H9 (cell line): Measurements from ENCODE around the gene RIPK1. TPM values are rescaled to one million over a fixed set of nuclear protein-coding genes. Genes with fewer than 3 reads are reported as not detected.

Source experiments
- DNase-seq: peaks from one replicate; pipeline ENCODE4 v3.0.0-alpha.2; 2017
- H2AFZ ChIP-seq: one replicate; pipeline ENCODE4 v1.6.1; 2013; ENCODE audit warnings: mild to moderate bottlenecking, low read length, control low read depth, moderate library complexity
- H2AK5ac ChIP-seq: 2 replicates; pipeline ENCODE4 v1.6.1; 2013; ENCODE audit warnings: low read length, control low read depth, mixed read lengths; ENCODE audit not compliant: insufficient read length
- H2BK120ac ChIP-seq: one replicate; pipeline ENCODE4 v1.6.1; 2013; ENCODE audit warnings: low read depth, mild to moderate bottlenecking, low read length, control low read depth, inconsistent platforms; ENCODE audit not compliant: poor library complexity, severe bottlenecking
- H2BK12ac ChIP-seq: 2 replicates; pipeline ENCODE4 v1.6.1; 2013; ENCODE audit warnings: low read length, control low read depth, mixed read lengths, low read depth; ENCODE audit not compliant: insufficient read length
- H2BK15ac ChIP-seq: 2 replicates; pipeline ENCODE4 v1.6.1; 2013; ENCODE audit warnings: low read depth, low read length, control low read depth
- H2BK20ac ChIP-seq: one replicate; pipeline ENCODE4 v1.6.1; 2013; ENCODE audit warnings: low read depth, mild to moderate bottlenecking, low read length, control low read depth, inconsistent platforms; ENCODE audit not compliant: poor library complexity, severe bottlenecking
- H2BK5ac ChIP-seq: 2 replicates; pipeline ENCODE4 v1.6.1; 2013; ENCODE audit warnings: low read length, control low read depth, mixed read lengths; ENCODE audit not compliant: insufficient read length
- H3K14ac ChIP-seq: 2 replicates; pipeline ENCODE4 v1.6.1; 2013; ENCODE audit warnings: low read length, control low read depth; ENCODE audit not compliant: insufficient read depth
- H3K18ac ChIP-seq: 2 replicates; pipeline ENCODE4 v1.6.1; 2013; ENCODE audit warnings: low read depth, mild to moderate bottlenecking, mixed read lengths, low read length, control low read depth; ENCODE audit not compliant: insufficient read length
- H3K23ac ChIP-seq: 2 replicates; pipeline ENCODE4 v1.6.1; 2013; ENCODE audit warnings: low read length, control low read depth, mixed read lengths, low read depth; ENCODE audit not compliant: insufficient read length
- H3K23me2 ChIP-seq: 2 replicates; pipeline ENCODE4 v1.6.1; 2013; ENCODE audit warnings: low read depth, mild to moderate bottlenecking, mixed read lengths, low read length, control low read depth; ENCODE audit not compliant: insufficient read length, poor library complexity, severe bottlenecking
- H3K27ac ChIP-seq: 2 replicates; pipeline ENCODE4 v1.5.1; 2013; ENCODE audit warnings: low read length, control low read depth, mixed read lengths, low read depth; ENCODE audit not compliant: insufficient read length
- H3K27me3 ChIP-seq: 2 replicates; pipeline ENCODE4 v1.6.1; 2013; ENCODE audit warnings: low read length, control low read depth, inconsistent platforms; ENCODE audit not compliant: insufficient read depth
- H3K4ac ChIP-seq: 2 replicates; pipeline ENCODE4 v1.6.1; 2013; ENCODE audit warnings: low read depth, mild to moderate bottlenecking, control low read depth, inconsistent platforms, low read length, moderate library complexity
- H3K4me1 ChIP-seq: 2 replicates; pipeline ENCODE4 v1.6.1; 2013; ENCODE audit warnings: low read length, control low read depth, inconsistent platforms; ENCODE audit not compliant: insufficient read depth
- H3K4me2 ChIP-seq: 2 replicates; pipeline ENCODE4 v1.6.1; 2013; ENCODE audit warnings: low read length, control low read depth, mixed read lengths; ENCODE audit not compliant: insufficient read length, insufficient read depth
- H3K56ac ChIP-seq: 2 replicates; pipeline ENCODE4 v1.6.1; 2013; ENCODE audit warnings: low read depth, mild to moderate bottlenecking, mixed read lengths, low read length, control low read depth; ENCODE audit not compliant: insufficient read length
- H3K79me1 ChIP-seq: 2 replicates; pipeline ENCODE4 v1.6.1; 2013; ENCODE audit warnings: low read depth, mild to moderate bottlenecking, moderate library complexity, low read length, control low read depth, inconsistent platforms; ENCODE audit not compliant: insufficient read depth, poor library complexity, severe bottlenecking
- H3K79me2 ChIP-seq: 2 replicates; pipeline ENCODE4 v1.6.1; 2013; ENCODE audit warnings: low read length, control low read depth, inconsistent platforms; ENCODE audit not compliant: insufficient read depth
- H3K9ac ChIP-seq: 2 replicates; pipeline ENCODE4 v1.6.1; 2013; ENCODE audit warnings: low read length, control low read depth, mixed read lengths; ENCODE audit not compliant: insufficient read length; ENCODE audit errors: extremely low read depth
- H3K9me3 ChIP-seq: one replicate; pipeline ENCODE4 v1.6.1; 2013; ENCODE audit warnings: low read depth, low read length, inconsistent platforms; ENCODE audit not compliant: control insufficient read depth
- H3T11ph ChIP-seq: one replicate; pipeline ENCODE4 v1.6.1; 2013; ENCODE audit warnings: mild to moderate bottlenecking, low read length, control low read depth, inconsistent platforms
- H4K20me1 ChIP-seq: one replicate; pipeline ENCODE4 v1.6.1; 2013; ENCODE audit not compliant: control insufficient read depth, insufficient read length, insufficient read depth
- H4K5ac ChIP-seq: 2 replicates; pipeline ENCODE4 v1.6.1; 2013; ENCODE audit warnings: low read depth, mild to moderate bottlenecking, mixed read lengths, low read length, control low read depth; ENCODE audit not compliant: insufficient read length
- H4K8ac ChIP-seq: replicated peaks from 2 replicates; pipeline ENCODE4 v1.6.1; 2013; ENCODE audit warnings: low read length, control low read depth, mixed read lengths, low read depth; ENCODE audit not compliant: insufficient read length
- H4K91ac ChIP-seq: 2 replicates; pipeline ENCODE4 v1.6.1; 2013; ENCODE audit warnings: low read depth, mild to moderate bottlenecking, moderate library complexity, mixed read lengths, low read length, control low read depth; ENCODE audit not compliant: insufficient read length
- H3K27ac Mint-ChIP-seq, 3 experiments: 2 replicates in 2 of 3; 3 replicates in 1 of 3; pipeline ENCODE4 v1.8.0; 2020 to 2021; ENCODE audit warnings: mixed read lengths in 3 of 3, mild to moderate bottlenecking in 1 of 3, moderate library complexity in 1 of 3
- H3K27me3 Mint-ChIP-seq: 2 replicates; pipeline ENCODE4 v1.8.0; 2021; ENCODE audit warnings: low read depth, mild to moderate bottlenecking, moderate library complexity, mixed read lengths
- H3K36me3 Mint-ChIP-seq, 3 experiments: 2 replicates in 2 of 3; 3 replicates in 1 of 3; pipeline ENCODE4 v1.8.0; 2020 to 2021; ENCODE audit warnings: low read depth in 3 of 3, mixed read lengths in 3 of 3; ENCODE audit not compliant: insufficient read depth in 1 of 3
- H3K4me1 Mint-ChIP-seq, 2 experiments: 2 replicates each; pipeline ENCODE4 v1.8.0; 2020; ENCODE audit warnings: mixed read lengths in 2 of 2
- H3K4me3 Mint-ChIP-seq, 2 experiments: 2 replicates in 1 of 2; 3 replicates in 1 of 2; pipeline ENCODE4 v1.8.0; 2020 to 2021; ENCODE audit warnings: mild to moderate bottlenecking in 2 of 2, mixed read lengths in 2 of 2, moderate library complexity in 1 of 2
- H3K9me3 Mint-ChIP-seq, 2 experiments: 2 replicates in 1 of 2; 3 replicates in 1 of 2; pipeline ENCODE4 v1.8.0; 2020; ENCODE audit warnings: mild to moderate bottlenecking in 2 of 2, mixed read lengths in 2 of 2, moderate library complexity in 1 of 2
- WGBS: extraction: QIAGEN DNeasy Blood & Tissue Kit; methylation state at CpG from one replicate; pipeline ENCODE4 v1.1.7; 2013; ENCODE audit warnings: missing lambda C conversion rate, low lambda C conversion rate, mixed read lengths; ENCODE audit not compliant: insufficient read length; ENCODE audit errors: extremely low coverage; 5-methylcytosine and 5-hydroxymethylcytosine counted together
- total RNA-seq: library from RNA; stranded (reverse); gene quantifications from 2 replicates; pipeline ENCODE4 v1.2.1, GENCODE V29; 2021
- TF ChIP-seq, protein P1 (sequence below): fragments of 200-600 bp; sonication (generic); conservative IDR thresholded peaks from 3 replicates; pipeline ENCODE4 v1.8.0; 2021; ENCODE audit warnings: antibody characterized with exemption, mild to moderate bottlenecking

RIPK1 gene
- total RNA-seq, 1 experiment from 2014 or later, result 24.6 TPM

DNA sequence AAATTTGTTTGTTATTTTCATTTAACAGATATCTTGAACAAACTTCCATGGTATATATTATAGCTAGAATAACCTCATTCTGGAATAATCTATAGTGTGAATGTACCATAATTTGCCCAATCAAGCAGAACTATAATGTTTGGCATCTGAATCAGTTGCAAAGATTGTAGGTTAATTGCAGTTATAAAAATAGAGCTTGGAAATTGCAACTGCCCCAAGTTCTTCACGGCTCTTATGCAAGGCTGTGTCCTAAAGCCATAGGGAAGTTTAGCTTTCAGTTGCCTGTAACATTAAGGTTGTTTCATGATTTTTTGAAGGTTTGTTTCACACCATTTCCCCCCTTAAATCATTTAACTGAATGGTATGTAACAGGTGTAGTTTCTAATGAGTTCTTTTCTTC, 49.2 kb upstream of the RIPK1 start:
- Histone ChIP-seq H4K8ac (no peak overlapping the region), H3K4ac (no peak overlapping the region), H2BK15ac (no peak overlapping the region), H3K9me3 (no peaks in the 10 kb centered on the region), H3K14ac (no peak overlapping the region), H2BK12ac (no peak overlapping the region), H3K4me1 (peaks cover 4% of the 10 kb centered on the region; the same call in 1 of the 2 replicates), H3K18ac (no peak overlapping the region), H2BK120ac (no peak overlapping the region), H2AFZ (no peak overlapping the region), H3K27ac (no peak overlapping the region), H4K91ac (no peak overlapping the region), H4K20me1 (no peaks in the 10 kb centered on the region), H3K79me2 (no peaks in the 10 kb centered on the region), H3K9ac (no peak overlapping the region), H3K23ac (no peak overlapping the region), H2BK20ac (no peak overlapping the region), H4K5ac (no peak overlapping the region), H3K27me3 (no peaks in the 10 kb centered on the region), H3K23me2 (no peaks in the 10 kb centered on the region), H3K79me1 (no peaks in the 10 kb centered on the region), H2BK5ac (no peak overlapping the region), H3K4me2 (no peak overlapping the region), H3T11ph (no peak overlapping the region), H2AK5ac (no peak overlapping the region), H3K56ac (no peak overlapping the region)
- no peak for DNase-seq
- Mint-ChIP-seq H3K27ac (peak overlapping the region in 1 of 3 experiments; percentile 14; a peak in 1 of 7 replicates), H3K36me3 (peaks cover 54 to 85% (median 68%) of the 10 kb centered on the region in 3 experiments), H3K27me3 (no peaks in the 10 kb centered on the region), H3K9me3 (peaks cover 2 to 9% of the 10 kb centered on the region in 2 experiments; a peak in 4 of 5 replicates), H3K4me3 (no peak overlapping the region), H3K4me1 (peaks cover 15% of the 10 kb centered on the region in 2 experiments)
- TF ChIP-seq, protein P1, sequence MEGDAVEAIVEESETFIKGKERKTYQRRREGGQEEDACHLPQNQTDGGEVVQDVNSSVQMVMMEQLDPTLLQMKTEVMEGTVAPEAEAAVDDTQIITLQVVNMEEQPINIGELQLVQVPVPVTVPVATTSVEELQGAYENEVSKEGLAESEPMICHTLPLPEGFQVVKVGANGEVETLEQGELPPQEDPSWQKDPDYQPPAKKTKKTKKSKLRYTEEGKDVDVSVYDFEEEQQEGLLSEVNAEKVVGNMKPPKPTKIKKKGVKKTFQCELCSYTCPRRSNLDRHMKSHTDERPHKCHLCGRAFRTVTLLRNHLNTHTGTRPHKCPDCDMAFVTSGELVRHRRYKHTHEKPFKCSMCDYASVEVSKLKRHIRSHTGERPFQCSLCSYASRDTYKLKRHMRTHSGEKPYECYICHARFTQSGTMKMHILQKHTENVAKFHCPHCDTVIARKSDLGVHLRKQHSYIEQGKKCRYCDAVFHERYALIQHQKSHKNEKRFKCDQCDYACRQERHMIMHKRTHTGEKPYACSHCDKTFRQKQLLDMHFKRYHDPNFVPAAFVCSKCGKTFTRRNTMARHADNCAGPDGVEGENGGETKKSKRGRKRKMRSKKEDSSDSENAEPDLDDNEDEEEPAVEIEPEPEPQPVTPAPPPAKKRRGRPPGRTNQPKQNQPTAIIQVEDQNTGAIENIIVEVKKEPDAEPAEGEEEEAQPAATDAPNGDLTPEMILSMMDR, result no peak
- WGBS, result no CpG with 5 or more reads among the region's 1 CpG
